Right lobe of liver (tissue), 6 donors: Measurements from ENCODE around the gene EFCAB5. TPM values are rescaled to one million over a fixed set of nuclear protein-coding genes. Genes with fewer than 3 reads are reported as not detected.
A peak's percentile ranks its signal among the peaks of the same experiment; 100 is the strongest.
"Not testable (repeated sequence)": the region's sequence is repeated elsewhere in the genome, so short reads cannot be mapped to it uniquely, and the experiment has no call there.

Source experiments
- ATAC-seq, 4 donors: fragments of 200-7000 bp; cut with Tn5 transposase; one replicate each; pipeline ENCODE4 v1.9.1; 2020; ENCODE audit warnings: mild to moderate bottlenecking in 4 of 4, moderate library complexity in 4 of 4
- DNase-seq, 3 donors: peaks; one replicate each; pipeline ENCODE4 v3.0.0-alpha.2; 2020
- H3K27ac ChIP-seq, 3 donors: fragments of 200-600 bp; one replicate each; pipeline ENCODE4 v1.8.0; 2022
- H3K27me3 ChIP-seq, 2 donors: fragments of 200-600 bp; one replicate each; pipeline ENCODE4 v1.8.0; 2022
- H3K36me3 ChIP-seq, 4 donors: fragments of 200-600 bp; sonication (generic) in 1 of 4; one replicate each; pipeline versions ENCODE4 v1.5.1 to v1.8.0; 2017 to 2022; ENCODE audit warnings: control low read depth in 1 of 4
- H3K4me1 ChIP-seq, 4 donors: fragments of 200-600 bp; sonication (generic) in 1 of 4; one replicate each; pipeline versions ENCODE4 v1.5.1 to v1.8.0; 2017 to 2022; ENCODE audit warnings: control low read depth in 1 of 4
- H3K4me3 ChIP-seq, 3 donors: fragments of 200-600 bp; one replicate each; pipeline ENCODE4 v1.8.0; 2022
- H3K9me3 ChIP-seq, 4 donors: fragments of 200-600 bp; sonication (generic) in 1 of 4; one replicate each; pipeline versions ENCODE4 v1.5.1 to v1.8.0; 2017 to 2022; ENCODE audit warnings: control low read depth in 1 of 4
- CTCF ChIP-seq, 4 donors: fragments of 200-600 bp in 3 of 4; fragments of 450-650 bp in 1 of 4; IDR thresholded peaks; one replicate each; pipeline versions ENCODE4 v1.5.1 to v1.8.0; 2016 to 2022; ENCODE audit warnings: antibody characterized with exemption in 4 of 4, mild to moderate bottlenecking in 2 of 4
- POLR2A ChIP-seq: fragments of 450-650 bp; IDR thresholded peaks from one replicate; pipeline ENCODE4 v1.6.1; 2017; ENCODE audit warnings: antibody characterized with exemption, mild to moderate bottlenecking
- WGBS: methylation state at CpG from one replicate; pipeline ENCODE4 v1.1.6; 2018; ENCODE audit warnings: low coverage, low lambda C conversion rate; ENCODE audit not compliant: insufficient coverage; ENCODE audit errors: missing lambda C conversion rate; 5-methylcytosine and 5-hydroxymethylcytosine counted together
- intact Hi-C, 2 donors: fragments of 100-400 bp; cut with DNase I; formaldehyde crosslinking; loops; one replicate each; pipeline versions ENCODE4 v1.11.2 to v1.14.1; 2022
- total RNA-seq, 6 experiments: library from RNA; depleted of rRNA in 2 of 6; stranded (reverse); fragments of >200 nt in 2 of 6; fragmentation: NEBNext Ultra II Directional in 3 of 6; extraction: Animal tissue kit (Norgen Biotek cat#: 25700) in 3 of 6; gene quantifications; one replicate each; pipeline versions ENCODE4 v1.1.0 to v1.2.4, GENCODE V29; 2016 to 2023
- donor health status: DM: no; HTN: yes; CAD: no.
- donor health status: DM: no; HTN: no; CAD: no.
- donor health status: DM: no; HTN: no; CAD: no.
- donor health status: DM: no; HTN: yes; CAD: no.
- donor health status: DM: no; HTN: yes; CAD: no.

Gene EFCAB5
- total RNA-seq, 6 experiments from 2014 or later, result 0.32 TPM; not detected in 5

GRCh38 chr17:29931231-29931932 lies 10.1 kb upstream of the EFCAB5 start:
- DNase-seq, result peak; percentile 50 to 66 (median 66)
- intact Hi-C loops, result loop anchor here in 1 of 2 donors (5.0 kb wide), 1 partner anchor 124 kb away; no protein-coding TSS in a partner anchor
- H3K9me3 ChIP-seq, result no peaks in the 10 kb centered on the region
- WGBS, result 0% methylated on average over 3 of the region's 3 CpGs
- peak; percentile 68 to 81 (median 73) for ATAC-seq
- TF ChIP-seq CTCF (IDR thresholded peaks at IDR 0.05), result peak; percentile 86 to 94 (median 87)
- no peak for TF ChIP-seq POLR2A
- H3K36me3 ChIP-seq, result no peaks in the 10 kb centered on the region
- peaks cover 0 to 17% (median 3%) of the 10 kb centered on the region in 4 donors for H3K4me1 ChIP-seq
- no peaks in the 10 kb centered on the region for H3K27me3 ChIP-seq
- peak overlapping the region in 1 of 3 donors; percentile 84 for H3K27ac ChIP-seq
- H3K4me3 ChIP-seq, result peak overlapping the region in 2 of 3 donors; percentile 69 to 79

GRCh38 chr17:29933379-29933778 lies 8.1 kb upstream of the EFCAB5 start:
- H3K36me3 ChIP-seq, result no peaks in the 10 kb centered on the region
- H3K9me3 ChIP-seq, result no peaks in the 10 kb centered on the region
- intact Hi-C loops, result loop anchor here in 1 of 2 donors (5.0 kb wide), 1 partner anchor 126 kb away; no protein-coding TSS in a partner anchor
- no peak overlapping the region for H3K4me3 ChIP-seq
- ATAC-seq (no peak), DNase-seq (no peak)
- TF ChIP-seq POLR2A, result no peak
- peak in 3 of 4 donors; percentile 24 to 32 (median 30) for TF ChIP-seq CTCF (IDR thresholded peaks at IDR 0.05)
- H3K27me3 ChIP-seq, result no peaks in the 10 kb centered on the region
- peaks cover 0 to 11% (median 3%) of the 10 kb centered on the region in 4 donors for H3K4me1 ChIP-seq
- H3K27ac ChIP-seq, result no peak overlapping the region
- WGBS, result 22% methylated on average over 1 of the region's 2 CpGs

GRCh38 chr17:29935909-29936308 lies 5.5 kb upstream of the EFCAB5 start:
- DNase-seq, H3K4me1 ChIP-seq, H3K27ac ChIP-seq, intact Hi-C loops, H3K27me3 ChIP-seq, H3K4me3 ChIP-seq, H3K36me3 ChIP-seq, H3K9me3 ChIP-seq, ATAC-seq: not testable (repeated sequence)
- 57% methylated on average over 1 of the region's 3 CpGs for whole genome bisulfite sequencing

- Histone ChIP-seq H3K4me1 (peaks cover 0 to under 1% (median 0%) of the 10 kb centered on the region in 4 donors), H3K36me3 (no peaks in the 10 kb centered on the region), H3K27ac (no peak overlapping the region), H3K4me3 (no peak overlapping the region), H3K27me3 (no peaks in the 10 kb centered on the region), H3K9me3 (no peaks in the 10 kb centered on the region)
- no peak for DNase-seq
- 61% methylated on average over 2 of the region's 2 CpGs for WGBS
- intact Hi-C loops, result no loop called here
- no peak for ATAC-seq
- no peak for TF ChIP-seq POLR2A
- no peak for TF ChIP-seq CTCF (IDR thresholded peaks at IDR 0.05)
Observed at GRCh38 chr17:29936724-29937123, 4.7 kb upstream of the EFCAB5 start.

GRCh38 chr17:29945281-29945680 lies 3.8 kb downstream of the EFCAB5 start:
- ATAC-seq, result no peak
- intact Hi-C loops, result no loop called here
- WGBS, result 57% methylated on average over 2 of the region's 2 CpGs

More at GRCh38 chr17:29945281-29945680, 3.8 kb downstream of the EFCAB5 start:
- H3K4me3 ChIP-seq, result no peak overlapping the region
- TF ChIP-seq CTCF (IDR thresholded peaks at IDR 0.05), result no peak
- TF ChIP-seq POLR2A, result no peak
- no peaks in the 10 kb centered on the region for H3K4me1 ChIP-seq
- no peaks in the 10 kb centered on the region for H3K27me3 ChIP-seq
- no peaks in the 10 kb centered on the region for H3K9me3 ChIP-seq
- no peaks in the 10 kb centered on the region for H3K36me3 ChIP-seq
- no peak for DNase-seq
- no peak overlapping the region for H3K27ac ChIP-seq
